NCI-H146 treated with DMSO at 0.1 percent for 48 hours (cell line): ENCODE data around the gene SMOC1.

Source experiments
- DNase-seq: peaks from one replicate; lab custom pipeline; 2025; ENCODE audit not compliant: unreplicated experiment; lab: John Stamatoyannopoulos, UW

The SMOC1 gene

GRCh38 chr14:69980457-69981425, 101.5 kb downstream of the SMOC1 start:
- DNase-seq = peak; percentile 82

- no peak for DNase-seq
Measured at GRCh38 chr14:69982220-69982839, 103.1 kb downstream of the SMOC1 start.

- no peak for DNase-seq
Measured at GRCh38 chr14:69982886-69983285, 103.7 kb downstream of the SMOC1 start.

GRCh38 chr14:69983317-69983716, 104.1 kb downstream of the SMOC1 start:
- DNase-seq = no peak

- no peak for DNase-seq
Measured at GRCh38 chr14:69985463-69985862, 106.2 kb downstream of the SMOC1 start.

- DNase-seq = no peak
Measured at GRCh38 chr14:69986336-69986735, 107.1 kb downstream of the SMOC1 start.

GRCh38 chr14:69987406-69988121, 108.3 kb downstream of the SMOC1 start:
- no peak for DNase-seq

GRCh38 chr14:69988979-69989378, 109.8 kb downstream of the SMOC1 start:
- DNase-seq = no peak

- no peak for DNase-seq
Measured at GRCh38 chr14:69989622-69990021, 110.4 kb downstream of the SMOC1 start.

GRCh38 chr14:69990323-69990722, 111.1 kb downstream of the SMOC1 start:
- no peak for DNase-seq

GRCh38 chr14:69991422-69991821, 112.2 kb downstream of the SMOC1 start:
- no peak for DNase-seq

GRCh38 chr14:69992564-69992963, 113.3 kb downstream of the SMOC1 start:
- no peak for DNase-seq

- DNase-seq = no peak
Measured at GRCh38 chr14:69993326-69993725, 114.1 kb downstream of the SMOC1 start.

GRCh38 chr14:69994002-69994401, 114.8 kb downstream of the SMOC1 start:
- no peak for DNase-seq

- no peak for DNase-seq
Measured at GRCh38 chr14:69996216-69996615, 117.0 kb downstream of the SMOC1 start.

GRCh38 chr14:69997849-69998248, 118.6 kb downstream of the SMOC1 start:
- DNase-seq = no peak

GRCh38 chr14:69999261-69999674, 120.1 kb downstream of the SMOC1 start:
- peak; percentile 80 for DNase-seq

- no peak for DNase-seq
Measured at GRCh38 chr14:70000601-70001000, 121.4 kb downstream of the SMOC1 start.

- peak; percentile 84 for DNase-seq
Measured at GRCh38 chr14:70002589-70003346, 123.6 kb downstream of the SMOC1 start.

GRCh38 chr14:70004791-70005190, 125.6 kb downstream of the SMOC1 start:
- DNase-seq = no peak

- no peak for DNase-seq
Measured at GRCh38 chr14:70005281-70005805, 126.1 kb downstream of the SMOC1 start.
